HepG2 (cell line): ENCODE results near the gene RTEL1. TPM values are rescaled to one million over a fixed set of nuclear protein-coding genes. Genes with fewer than 3 reads are reported as not detected.

ENCODE experiments used
- EEA1 ChIP-seq: sonication (generic); formaldehyde crosslinking; IDR thresholded peaks from 2 replicates; pipeline ENCODE4 v1.5.1; 2020; ENCODE audit warnings: mild to moderate bottlenecking, missing genetic modification reagents, borderline replicate concordance
- EP300 ChIP-seq, 3 experiments: sonication (generic) in 1 of 3; formaldehyde crosslinking in 1 of 3; IDR thresholded peaks; 2 replicates each; pipeline versions ENCODE4 v1.5.1 to v1.6.1; 2011 to 2020; ENCODE audit warnings: low read depth in 2 of 3, low read length in 2 of 3, borderline replicate concordance in 1 of 3, improper control_type of control experiment in 1 of 3, mild to moderate bottlenecking in 1 of 3, missing genetic modification reagents in 1 of 3, moderate library complexity in 1 of 3
- ESRRA ChIP-seq: sonication (generic); formaldehyde crosslinking; IDR thresholded peaks from 2 replicates; pipeline ENCODE4 v1.5.1; 2020; ENCODE audit warnings: mild to moderate bottlenecking, low read depth, missing genetic modification reagents
- HDAC1 ChIP-seq: sonication (generic); formaldehyde crosslinking; IDR thresholded peaks from 2 replicates; pipeline ENCODE4 v1.5.1; 2020; ENCODE audit warnings: mild to moderate bottlenecking, missing genetic modification reagents
- LCORL ChIP-seq, 2 experiments: fragments of 450-650 bp in 1 of 2; sonication (generic) in 1 of 2; formaldehyde crosslinking in 1 of 2; IDR thresholded peaks; 2 replicates each; pipeline versions ENCODE4 v1.5.0 to v1.6.1; 2017 to 2020; ENCODE audit warnings: antibody characterized with exemption in 1 of 2, missing genetic modification reagents in 1 of 2
- NFE2 ChIP-seq: sonication (generic); formaldehyde crosslinking; IDR thresholded peaks from 2 replicates; pipeline ENCODE4 v1.4.0; 2020; ENCODE audit warnings: missing genetic modification reagents
- NONO ChIP-seq, 2 experiments: fragments of 450-650 bp in 1 of 2; sonication (generic) in 1 of 2; formaldehyde crosslinking in 1 of 2; IDR thresholded peaks in 1 of 2; conservative IDR thresholded peaks in 1 of 2; 2 replicates each; pipeline versions ENCODE4 v1.6.1 to v1.8.0; 2017 to 2022; ENCODE audit warnings: mild to moderate bottlenecking in 1 of 2, missing genetic modification reagents in 1 of 2, moderate library complexity in 1 of 2
- NR2C2 ChIP-seq: sonication (generic); formaldehyde crosslinking; IDR thresholded peaks from 2 replicates; pipeline ENCODE4 v1.4.0; 2020; ENCODE audit warnings: missing genetic modification reagents, mild to moderate bottlenecking, moderate library complexity, borderline replicate concordance
- NR2F1 ChIP-seq, 2 experiments: fragments of 450-650 bp in 1 of 2; formaldehyde crosslinking in 1 of 2; IDR thresholded peaks; 2 replicates each; pipeline versions ENCODE4 v1.5.0 to v1.6.1; 2016 to 2020; ENCODE audit warnings: mild to moderate bottlenecking in 1 of 2, missing compliant biosample characterization in 1 of 2, missing genetic modification reagents in 1 of 2, moderate library complexity in 1 of 2
- SAP130 ChIP-seq: IDR thresholded peaks from 2 replicates; pipeline ENCODE4 v1.6.1; 2016; ENCODE audit warnings: low read depth
- TMF1 ChIP-seq: sonication (generic); formaldehyde crosslinking; IDR thresholded peaks from 2 replicates; pipeline ENCODE4 v1.8.1; 2022; ENCODE audit warnings: low read depth, missing genetic modification reagents
- ZMYM2 ChIP-seq: sonication (generic); formaldehyde crosslinking; IDR thresholded peaks from 2 replicates; pipeline ENCODE4 v1.8.0; 2022; ENCODE audit warnings: mild to moderate bottlenecking, missing genetic modification reagents
- ZNF256 ChIP-seq: sonication (generic); formaldehyde crosslinking; conservative IDR thresholded peaks from 2 replicates; pipeline ENCODE4 v1.4.0; 2020; ENCODE audit warnings: missing genetic modification reagents
- ZNF317 ChIP-seq: sonication (generic); formaldehyde crosslinking; IDR thresholded peaks from 2 replicates; pipeline ENCODE4 v1.5.0; 2020; ENCODE audit warnings: mild to moderate bottlenecking, missing genetic modification reagents
- ZNF331 ChIP-seq: sonication (generic); formaldehyde crosslinking; IDR thresholded peaks from 2 replicates; pipeline ENCODE4 v1.4.0; 2020; ENCODE audit warnings: missing genetic modification reagents
- ZNF468 ChIP-seq: sonication (generic); formaldehyde crosslinking; IDR thresholded peaks from 2 replicates; pipeline ENCODE4 v1.8.0; 2022; ENCODE audit warnings: mild to moderate bottlenecking, moderate library complexity, missing genetic modification reagents
- ZNF547 ChIP-seq: sonication (generic); formaldehyde crosslinking; IDR thresholded peaks from 2 replicates; pipeline ENCODE4 v1.5.1; 2020; ENCODE audit warnings: mild to moderate bottlenecking, missing genetic modification reagents
- ZNF552 ChIP-seq: sonication (generic); formaldehyde crosslinking; IDR thresholded peaks from 2 replicates; pipeline ENCODE4 v1.9.0; 2022; ENCODE audit warnings: missing genetic modification reagents, mild to moderate bottlenecking, borderline replicate concordance
- ZSCAN22 ChIP-seq: sonication (generic); formaldehyde crosslinking; IDR thresholded peaks from 2 replicates; pipeline ENCODE4 v1.4.0; 2020; ENCODE audit warnings: mild to moderate bottlenecking, missing genetic modification reagents
- polyA plus RNA-seq, 8 experiments: library from polyadenylated mRNA; depleted of rRNA in 3 of 8; stranded (reverse) in 7 of 8; unstranded in 1 of 8; fragments of >200 nt; fragmentation: Illumina TruSeq in 4 of 8; extraction: Trizol in 4 of 8; gene quantifications; 2 replicates each; pipeline versions ENCODE4 v1.2.1 to v1.2.3, GENCODE V29; 2011 to 2016; ENCODE audit warnings: low read depth in 4 of 8, missing spikeins in 1 of 8, mixed read lengths in 1 of 8; ENCODE audit not compliant: insufficient read depth in 1 of 8
- total RNA-seq, 5 experiments: library from RNA; depleted of rRNA; stranded (reverse); fragments of >200 nt; fragmentation: Illumina TruSeq; extraction: Trizol; gene quantifications; 2 replicates each; pipeline ENCODE4 v1.2.3, GENCODE V29; 2016; ENCODE audit warnings: low read depth in 1 of 5
- TF ChIP-seq, protein P1 (sequence below): sonication (generic); formaldehyde crosslinking; IDR thresholded peaks from 2 replicates; pipeline ENCODE4 v1.9.0; 2021; ENCODE audit warnings: missing genetic modification reagents, borderline replicate concordance
- TF ChIP-seq, protein P2 (sequence below): sonication (generic); formaldehyde crosslinking; IDR thresholded peaks from 2 replicates; pipeline ENCODE4 v1.5.1; 2020; ENCODE audit warnings: mild to moderate bottlenecking, missing genetic modification reagents, moderate library complexity

The RTEL1 gene
- total and polyA plus RNA-seq, 2 of the 13 experiments (the other 11 are each of a cell fraction or from before 2014, with no cell fraction given), result 21.8 to 36.4 TPM

DNA sequence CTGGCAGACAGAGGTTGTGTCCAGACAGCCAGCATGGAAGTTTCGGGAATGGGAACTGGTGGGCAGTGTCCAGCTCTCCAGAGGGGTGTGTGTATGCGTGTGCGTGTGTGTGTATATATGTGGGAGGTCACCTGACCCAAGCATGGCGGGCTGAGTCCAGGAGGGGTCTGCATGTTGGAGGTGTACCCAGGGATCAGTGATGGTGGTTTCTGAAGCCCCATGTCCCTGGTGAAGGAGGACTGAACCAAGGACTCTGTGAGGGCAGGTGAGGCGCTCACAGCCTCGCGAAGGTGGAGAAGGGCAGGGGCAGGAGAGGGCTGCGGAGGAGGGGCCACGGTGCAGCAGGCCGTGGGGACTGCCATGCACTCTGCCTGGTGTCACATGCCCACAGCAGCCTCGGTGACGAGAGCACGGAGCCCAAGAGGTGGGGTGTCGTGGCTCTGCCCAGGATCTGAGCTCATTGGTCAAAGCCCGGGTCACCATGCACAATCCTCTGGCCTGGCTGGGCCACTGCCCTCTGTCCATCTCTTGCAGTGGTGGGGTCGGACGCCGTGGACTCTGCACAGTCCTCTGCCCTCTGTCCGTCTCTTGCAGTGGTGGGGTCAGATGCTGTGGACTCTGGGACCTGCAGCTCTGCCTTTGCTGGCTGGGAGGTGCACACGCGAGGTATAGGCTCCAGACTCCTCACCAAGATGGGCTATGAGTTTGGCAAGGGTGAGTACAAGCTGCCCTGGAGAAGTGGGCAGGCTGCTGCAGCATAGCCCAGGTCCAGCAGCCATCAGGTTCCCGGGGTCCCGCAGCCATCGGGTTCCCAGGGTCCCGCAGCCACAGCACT, 76.2 kb downstream of the RTEL1 start (continued):
- TF ChIP-seq NR2C2 (CRISPR knock-in tag) (peak; percentile 76), ZNF468 (CRISPR knock-in tag) (no peak), NONO (IDR thresholded peaks at IDR 0.05) (no peak), NONO (CRISPR knock-in tag; conservative IDR thresholded peaks at IDR 0.05) (peak; percentile 84; the same call in 1 of the 2 replicates), ZNF317 (CRISPR knock-in tag) (no peak), ZNF552 (CRISPR knock-in tag) (0 out of 2 replicates have a peak, but pooled peaks have one; percentile 51), SAP130 (peak; percentile 42; the same call in 1 of the 2 replicates), EEA1 (peak; percentile 92), ZNF331 (CRISPR knock-in tag) (no peak), ZNF256 (CRISPR knock-in tag) (no peak), ZNF547 (CRISPR knock-in tag) (0 out of 2 replicates have a peak, but pooled peaks have one; percentile 30), HDAC1 (CRISPR knock-in tag) (peak; percentile 91), NR2F1 (CRISPR knock-in tag; IDR thresholded peaks at IDR 0.05) (peak; percentile 47 to 72; a peak in 3 of 4 replicates), TMF1 (CRISPR knock-in tag) (peak; percentile 75; the same call in 1 of the 2 replicates), ZMYM2 (CRISPR knock-in tag) (peak; percentile 96), ZSCAN22 (CRISPR knock-in tag) (peak; percentile 96), EP300 (IDR thresholded peaks at IDR 0.05; ENCODE audit: low read depth in 2 of 2, low read length in 2 of 2) (peak in 1 of 2 experiments; percentile 15; a peak in 1 of 4 replicates), EP300 (CRISPR knock-in tag; IDR thresholded peaks at IDR 0.05; ENCODE audit: borderline replicate concordance) (no peak), NFE2 (no peak), ESRRA (CRISPR knock-in tag) (peak; percentile 97), LCORL (IDR thresholded peaks at IDR 0.05) (no peak), LCORL (CRISPR knock-in tag; IDR thresholded peaks at IDR 0.05) (peak; percentile 57; the same call in 1 of the 2 replicates)
- TF ChIP-seq, protein P1, sequence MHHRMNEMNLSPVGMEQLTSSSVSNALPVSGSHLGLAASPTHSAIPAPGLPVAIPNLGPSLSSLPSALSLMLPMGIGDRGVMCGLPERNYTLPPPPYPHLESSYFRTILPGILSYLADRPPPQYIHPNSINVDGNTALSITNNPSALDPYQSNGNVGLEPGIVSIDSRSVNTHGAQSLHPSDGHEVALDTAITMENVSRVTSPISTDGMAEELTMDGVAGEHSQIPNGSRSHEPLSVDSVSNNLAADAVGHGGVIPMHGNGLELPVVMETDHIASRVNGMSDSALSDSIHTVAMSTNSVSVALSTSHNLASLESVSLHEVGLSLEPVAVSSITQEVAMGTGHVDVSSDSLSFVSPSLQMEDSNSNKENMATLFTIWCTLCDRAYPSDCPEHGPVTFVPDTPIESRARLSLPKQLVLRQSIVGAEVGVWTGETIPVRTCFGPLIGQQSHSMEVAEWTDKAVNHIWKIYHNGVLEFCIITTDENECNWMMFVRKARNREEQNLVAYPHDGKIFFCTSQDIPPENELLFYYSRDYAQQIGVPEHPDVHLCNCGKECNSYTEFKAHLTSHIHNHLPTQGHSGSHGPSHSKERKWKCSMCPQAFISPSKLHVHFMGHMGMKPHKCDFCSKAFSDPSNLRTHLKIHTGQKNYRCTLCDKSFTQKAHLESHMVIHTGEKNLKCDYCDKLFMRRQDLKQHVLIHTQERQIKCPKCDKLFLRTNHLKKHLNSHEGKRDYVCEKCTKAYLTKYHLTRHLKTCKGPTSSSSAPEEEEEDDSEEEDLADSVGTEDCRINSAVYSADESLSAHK, result no peak
- TF ChIP-seq, protein P2, sequence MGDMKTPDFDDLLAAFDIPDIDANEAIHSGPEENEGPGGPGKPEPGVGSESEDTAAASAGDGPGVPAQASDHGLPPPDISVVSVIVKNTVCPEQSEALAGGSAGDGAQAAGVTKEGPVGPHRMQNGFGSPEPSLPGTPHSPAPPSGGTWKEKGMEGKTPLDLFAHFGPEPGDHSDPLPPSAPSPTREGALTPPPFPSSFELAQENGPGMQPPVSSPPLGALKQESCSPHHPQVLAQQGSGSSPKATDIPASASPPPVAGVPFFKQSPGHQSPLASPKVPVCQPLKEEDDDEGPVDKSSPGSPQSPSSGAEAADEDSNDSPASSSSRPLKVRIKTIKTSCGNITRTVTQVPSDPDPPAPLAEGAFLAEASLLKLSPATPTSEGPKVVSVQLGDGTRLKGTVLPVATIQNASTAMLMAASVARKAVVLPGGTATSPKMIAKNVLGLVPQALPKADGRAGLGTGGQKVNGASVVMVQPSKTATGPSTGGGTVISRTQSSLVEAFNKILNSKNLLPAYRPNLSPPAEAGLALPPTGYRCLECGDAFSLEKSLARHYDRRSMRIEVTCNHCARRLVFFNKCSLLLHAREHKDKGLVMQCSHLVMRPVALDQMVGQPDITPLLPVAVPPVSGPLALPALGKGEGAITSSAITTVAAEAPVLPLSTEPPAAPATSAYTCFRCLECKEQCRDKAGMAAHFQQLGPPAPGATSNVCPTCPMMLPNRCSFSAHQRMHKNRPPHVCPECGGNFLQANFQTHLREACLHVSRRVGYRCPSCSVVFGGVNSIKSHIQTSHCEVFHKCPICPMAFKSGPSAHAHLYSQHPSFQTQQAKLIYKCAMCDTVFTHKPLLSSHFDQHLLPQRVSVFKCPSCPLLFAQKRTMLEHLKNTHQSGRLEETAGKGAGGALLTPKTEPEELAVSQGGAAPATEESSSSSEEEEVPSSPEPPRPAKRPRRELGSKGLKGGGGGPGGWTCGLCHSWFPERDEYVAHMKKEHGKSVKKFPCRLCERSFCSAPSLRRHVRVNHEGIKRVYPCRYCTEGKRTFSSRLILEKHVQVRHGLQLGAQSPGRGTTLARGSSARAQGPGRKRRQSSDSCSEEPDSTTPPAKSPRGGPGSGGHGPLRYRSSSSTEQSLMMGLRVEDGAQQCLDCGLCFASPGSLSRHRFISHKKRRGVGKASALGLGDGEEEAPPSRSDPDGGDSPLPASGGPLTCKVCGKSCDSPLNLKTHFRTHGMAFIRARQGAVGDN (CRISPR knock-in tag), result peak; percentile 77
